WTC11 (cell line): Measurements from ENCODE around the gene RACGAP1. TPM values are rescaled to one million over a fixed set of nuclear protein-coding genes. Genes with fewer than 3 reads are reported as not detected.

Experiments
- ATAC-seq: fragments of 200-7000 bp; cut with Tn5 transposase; 2 replicates; pipeline ENCODE4 v1.10.0; 2021; ENCODE audit warnings: mild to moderate bottlenecking, moderate library complexity
- CTCF ChIA-PET: fragments of 300-600 bp; sonication (Branson Sonifier 250); formaldehyde crosslinking; loops from one replicate; lab custom pipeline; 2021; ENCODE audit warnings: antibody characterized with exemption; lab: Charles Lee
- POLR2A ChIA-PET: fragments of 350-600 bp; sonication (Branson Sonifier 250); formaldehyde crosslinking; loops from one replicate; lab custom pipeline; 2021; ENCODE audit warnings: antibody characterized with exemption; lab: Charles Lee
- DNase-seq: peaks from one replicate; pipeline ENCODE4 v3.0.0; 2021; ENCODE audit warnings: low spot score
- H3K27ac Mint-ChIP-seq: 2 replicates; pipeline ENCODE4 v1.8.0; 2021; ENCODE audit warnings: mixed read lengths
- H3K27me3 Mint-ChIP-seq: 2 replicates; pipeline ENCODE4 v1.8.0; 2021; ENCODE audit warnings: low read depth, mild to moderate bottlenecking, moderate library complexity, mixed read lengths
- H3K36me3 Mint-ChIP-seq: 2 replicates; pipeline ENCODE4 v1.8.0; 2021; ENCODE audit warnings: mixed read lengths
- H3K4me1 Mint-ChIP-seq: 2 replicates; pipeline ENCODE4 v1.8.0; 2022; ENCODE audit warnings: mixed read lengths
- H3K4me3 Mint-ChIP-seq: 2 replicates; pipeline ENCODE4 v1.8.0; 2021; ENCODE audit warnings: mild to moderate bottlenecking, moderate library complexity, mixed read lengths
- H3K9me3 Mint-ChIP-seq: 2 replicates; pipeline ENCODE4 v1.8.0; 2021; ENCODE audit warnings: mixed read lengths
- AFF4 ChIP-seq: sonication (generic); formaldehyde crosslinking; IDR thresholded peaks from 2 replicates; pipeline ENCODE4 v1.8.1; 2023; ENCODE audit warnings: mild to moderate bottlenecking, missing genetic modification reagents, borderline replicate concordance
- CREB1 ChIP-seq: sonication (generic); formaldehyde crosslinking; IDR thresholded peaks from 2 replicates; pipeline ENCODE4 v1.8.0; 2023; ENCODE audit warnings: mild to moderate bottlenecking, missing genetic modification reagents
- GABPB1 ChIP-seq: sonication (generic); formaldehyde crosslinking; IDR thresholded peaks from 2 replicates; pipeline ENCODE4 v1.8.1; 2023; ENCODE audit warnings: mild to moderate bottlenecking, missing genetic modification reagents
- HMGXB4 ChIP-seq: sonication (generic); formaldehyde crosslinking; IDR thresholded peaks from 2 replicates; pipeline ENCODE4 v1.8.1; 2023; ENCODE audit warnings: mild to moderate bottlenecking, moderate library complexity, missing genetic modification reagents
- JAZF1 ChIP-seq: fragments of 250-450 bp; sonication (Bioruptor Pico); IDR thresholded peaks from 2 replicates; pipeline ENCODE4 v1.9.0; 2021; ENCODE audit warnings: moderate library complexity, mild to moderate bottlenecking, inconsistent platforms
- JUN ChIP-seq: sonication (generic); formaldehyde crosslinking; IDR thresholded peaks from 2 replicates; pipeline ENCODE4 v1.8.0; 2023; ENCODE audit warnings: mild to moderate bottlenecking, missing genetic modification reagents
- MAX ChIP-seq: sonication (generic); formaldehyde crosslinking; IDR thresholded peaks from 2 replicates; pipeline ENCODE4 v1.8.0; 2022; ENCODE audit warnings: mild to moderate bottlenecking, missing genetic modification reagents
- NR3C1 ChIP-seq: sonication (generic); formaldehyde crosslinking; conservative IDR thresholded peaks from 2 replicates; pipeline ENCODE4 v1.8.1; 2023; ENCODE audit warnings: low read depth, mild to moderate bottlenecking, missing genetic modification reagents
- PRRX2 ChIP-seq: fragments of 250-450 bp; sonication (Bioruptor Pico); IDR thresholded peaks from 2 replicates; pipeline ENCODE4 v1.8.0; 2021; ENCODE audit warnings: mild to moderate bottlenecking
- ZBTB21 ChIP-seq: sonication (generic); formaldehyde crosslinking; IDR thresholded peaks from 2 replicates; pipeline ENCODE4 v1.8.1; 2023; ENCODE audit warnings: mild to moderate bottlenecking, missing genetic modification reagents, borderline replicate concordance
- ZNF138 ChIP-seq: sonication (generic); formaldehyde crosslinking; conservative IDR thresholded peaks from 2 replicates; pipeline ENCODE4 v1.8.1; 2022; ENCODE audit warnings: mild to moderate bottlenecking, moderate library complexity, missing genetic modification reagents
- ZNF232 ChIP-seq: sonication (generic); formaldehyde crosslinking; IDR thresholded peaks from 2 replicates; pipeline ENCODE4 v1.8.0; 2022; ENCODE audit warnings: mild to moderate bottlenecking, missing genetic modification reagents
- ZNF425 ChIP-seq: fragments of 250-450 bp; sonication (Bioruptor Pico); conservative IDR thresholded peaks from 2 replicates; pipeline ENCODE4 v1.9.0; 2021; ENCODE audit warnings: mild to moderate bottlenecking
- ZNF671 ChIP-seq: fragments of 250-450 bp; sonication (Bioruptor Pico); IDR thresholded peaks from 2 replicates; pipeline ENCODE4 v1.8.0; 2021; ENCODE audit warnings: mild to moderate bottlenecking
- total RNA-seq: library from RNA; stranded (reverse); gene quantifications from 3 replicates; pipeline ENCODE4 v1.2.3, GENCODE V29; 2021
- TF ChIP-seq, protein P1 (sequence below): sonication (generic); formaldehyde crosslinking; IDR thresholded peaks from 2 replicates; pipeline ENCODE4 v1.8.0; 2022; ENCODE audit warnings: mild to moderate bottlenecking, missing genetic modification reagents
- TF ChIP-seq, protein P2 (sequence below): fragments of 200-600 bp; IDR thresholded peaks from 2 replicates; pipeline ENCODE4 v1.8.0; 2022; ENCODE audit warnings: antibody characterized with exemption

RACGAP1 gene
- total RNA-seq, 1 experiment from 2014 or later: 87.7 TPM

- no peak for TF ChIP-seq ZBTB21 (CRISPR knock-in tag)
- TF ChIP-seq, protein P1, sequence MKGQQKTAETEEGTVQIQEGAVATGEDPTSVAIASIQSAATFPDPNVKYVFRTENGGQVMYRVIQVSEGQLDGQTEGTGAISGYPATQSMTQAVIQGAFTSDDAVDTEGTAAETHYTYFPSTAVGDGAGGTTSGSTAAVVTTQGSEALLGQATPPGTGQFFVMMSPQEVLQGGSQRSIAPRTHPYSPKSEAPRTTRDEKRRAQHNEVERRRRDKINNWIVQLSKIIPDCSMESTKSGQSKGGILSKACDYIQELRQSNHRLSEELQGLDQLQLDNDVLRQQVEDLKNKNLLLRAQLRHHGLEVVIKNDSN: no peak
- TF ChIP-seq, protein P2, sequence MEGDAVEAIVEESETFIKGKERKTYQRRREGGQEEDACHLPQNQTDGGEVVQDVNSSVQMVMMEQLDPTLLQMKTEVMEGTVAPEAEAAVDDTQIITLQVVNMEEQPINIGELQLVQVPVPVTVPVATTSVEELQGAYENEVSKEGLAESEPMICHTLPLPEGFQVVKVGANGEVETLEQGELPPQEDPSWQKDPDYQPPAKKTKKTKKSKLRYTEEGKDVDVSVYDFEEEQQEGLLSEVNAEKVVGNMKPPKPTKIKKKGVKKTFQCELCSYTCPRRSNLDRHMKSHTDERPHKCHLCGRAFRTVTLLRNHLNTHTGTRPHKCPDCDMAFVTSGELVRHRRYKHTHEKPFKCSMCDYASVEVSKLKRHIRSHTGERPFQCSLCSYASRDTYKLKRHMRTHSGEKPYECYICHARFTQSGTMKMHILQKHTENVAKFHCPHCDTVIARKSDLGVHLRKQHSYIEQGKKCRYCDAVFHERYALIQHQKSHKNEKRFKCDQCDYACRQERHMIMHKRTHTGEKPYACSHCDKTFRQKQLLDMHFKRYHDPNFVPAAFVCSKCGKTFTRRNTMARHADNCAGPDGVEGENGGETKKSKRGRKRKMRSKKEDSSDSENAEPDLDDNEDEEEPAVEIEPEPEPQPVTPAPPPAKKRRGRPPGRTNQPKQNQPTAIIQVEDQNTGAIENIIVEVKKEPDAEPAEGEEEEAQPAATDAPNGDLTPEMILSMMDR: no peak
- no peak for TF ChIP-seq ZNF232 (CRISPR knock-in tag)
- no peak for TF ChIP-seq JUN (CRISPR knock-in tag)
- TF ChIP-seq CREB1 (CRISPR knock-in tag): no peak
- no peak for TF ChIP-seq AFF4 (CRISPR knock-in tag)
- TF ChIP-seq ZNF671: no peak
- no peak for TF ChIP-seq PRRX2 (CRISPR knock-in tag)
- TF ChIP-seq ZNF425 (CRISPR knock-in tag): no peak
- no peak for TF ChIP-seq JAZF1 (CRISPR knock-in tag)
- no peak for TF ChIP-seq GABPB1 (CRISPR knock-in tag)
- H3K4me1 Mint-ChIP-seq: peaks cover 10% of the 10 kb centered on the region
- H3K9me3 Mint-ChIP-seq: no peaks in the 10 kb centered on the region
- H3K4me3 Mint-ChIP-seq: peak overlapping the region; percentile 59; the same call in 1 of the 2 replicates
- peak; percentile 11 for ATAC-seq
- DNase-seq: no peak
- ChIA-PET CTCF (interaction anchor here (0.6 to 10.9 kb wide), 69 partner anchors 10 to 809 kb away, joined by 3 to 219 read pairs (median 7); partner anchors contain the start of genes AQP2, BCDIN3D, COX14 and FAIM2), POLR2A (interaction anchor here (0.9 to 2.7 kb wide), 2 partner anchors 89 to 225 kb away, joined by 3 to 7 read pairs; partner anchors contain the start of gene TMBIM6)
- H3K36me3 Mint-ChIP-seq: no peaks in the 10 kb centered on the region
- peaks cover 37% of the 10 kb centered on the region for H3K27me3 Mint-ChIP-seq
- no peak overlapping the region for H3K27ac Mint-ChIP-seq
Measured at GRCh38 chr12:49966511-49967041, 58.7 kb downstream of the RACGAP1 start.

GRCh38 chr12:49965836-49966235 is 59.5 kb downstream of the RACGAP1 start:
- Mint-ChIP-seq H3K4me3 (no peak overlapping the region), H3K4me1 (peaks cover 10% of the 10 kb centered on the region), H3K36me3 (no peaks in the 10 kb centered on the region), H3K9me3 (no peaks in the 10 kb centered on the region), H3K27ac (no peak overlapping the region), H3K27me3 (peaks cover 42% of the 10 kb centered on the region)
- ChIA-PET POLR2A (interaction anchor here (0.9 kb wide), 1 partner anchor 224 kb away, joined by 3 read pairs; the partner anchor contains the start of gene TMBIM6), CTCF (interaction anchor here (0.6 to 10.9 kb wide), 27 partner anchors 9 to 808 kb away, joined by 3 to 219 read pairs (median 24); partner anchors contain the start of genes AQP2, BCDIN3D, COX14 and SMARCD1)
- DNase-seq: no peak
- TF ChIP-seq ZNF671 (no peak), PRRX2 (CRISPR knock-in tag) (no peak), MAX (CRISPR knock-in tag) (no peak), HMGXB4 (CRISPR knock-in tag) (no peak), NR3C1 (no peak), ZNF138 (CRISPR knock-in tag) (no peak)
- no peak for ATAC-seq
